ENCODE measurements around the gene SERPINB6.

Gene SERPINB6

GRCh38 chr6:2950713-2951112 is 20.7 kb downstream of the SERPINB6 start:
- Histone ChIP-seq H3K4me3 (ENCODE audit: low read length) (no peak overlapping the region), H3K4ac (ENCODE audit: low read depth, low read length) (no peak overlapping the region), H3K9ac (ENCODE audit: low read length) (no peak overlapping the region), H4K5ac (ENCODE audit: low read length) (no peak overlapping the region), H3K23ac (ENCODE audit: low read length) (no peak overlapping the region), H2BK120ac (ENCODE audit: low read depth, low read length) (no peak overlapping the region), H3K4me2 (ENCODE audit: low read length) (no peak overlapping the region), H3K56ac (ENCODE audit: low read length) (no peak overlapping the region), H2BK5ac (ENCODE audit: low read length) (no peak overlapping the region), H3K36me3 (ENCODE audit: control insufficient read depth, insufficient read depth, low read length) (peaks cover 1% of the 10 kb centered on the region), H2BK15ac (replicated peaks; ENCODE audit: low read depth) (no peak overlapping the region), H3K18ac (ENCODE audit: low read length) (no peak overlapping the region), H2AK5ac (ENCODE audit: low read length) (no peak overlapping the region), H3K27me3 (ENCODE audit: insufficient read depth, low read length, poor library complexity) (no peaks in the 10 kb centered on the region), H4K8ac (ENCODE audit: low read depth, low read length) (no peak overlapping the region), H3K27ac (ENCODE audit: low read depth, low read length) (no peak overlapping the region), H3K4me1 (ENCODE audit: control insufficient read depth, low read depth, low read length) (peaks cover 2% of the 10 kb centered on the region), H3K79me2 (ENCODE audit: control insufficient read depth, insufficient read depth, low read length) (no peaks in the 10 kb centered on the region), H3K79me1 (ENCODE audit: low read length) (no peaks in the 10 kb centered on the region)
- no peak for DNase-seq
- WGBS (ENCODE audit: extremely low coverage, insufficient coverage, low lambda C conversion rate), result no CpG with 5 or more reads among the region's 12 CpGs

- Histone ChIP-seq H3K9ac (ENCODE audit: low read length) (no peak overlapping the region), H4K8ac (ENCODE audit: low read depth, low read length) (no peak overlapping the region), H3K4ac (ENCODE audit: low read depth, low read length) (no peak overlapping the region), H3K18ac (ENCODE audit: low read length) (no peak overlapping the region), H3K4me2 (ENCODE audit: low read length) (no peak overlapping the region), H3K23ac (ENCODE audit: low read length) (no peak overlapping the region), H3K79me2 (ENCODE audit: control insufficient read depth, insufficient read depth, low read length) (no peaks in the 10 kb centered on the region), H2BK120ac (ENCODE audit: low read depth, low read length) (no peak overlapping the region), H2BK15ac (replicated peaks; ENCODE audit: low read depth) (no peak overlapping the region), H3K27me3 (ENCODE audit: insufficient read depth, low read length, poor library complexity) (no peaks in the 10 kb centered on the region), H2BK5ac (ENCODE audit: low read length) (no peak overlapping the region), H4K5ac (ENCODE audit: low read length) (no peak overlapping the region), H2AK5ac (ENCODE audit: low read length) (no peak overlapping the region), H3K79me1 (ENCODE audit: low read length) (no peaks in the 10 kb centered on the region), H3K4me3 (ENCODE audit: low read length) (no peak overlapping the region), H3K4me1 (ENCODE audit: control insufficient read depth, low read depth, low read length) (peaks cover 2% of the 10 kb centered on the region), H3K27ac (ENCODE audit: low read depth, low read length) (no peak overlapping the region), H3K56ac (ENCODE audit: low read length) (peak overlapping the region; percentile 57), H3K36me3 (ENCODE audit: control insufficient read depth, insufficient read depth, low read length) (peaks cover 1% of the 10 kb centered on the region)
- no peak for DNase-seq
- no CpG with 5 or more reads among the region's 6 CpGs for WGBS (ENCODE audit: extremely low coverage, insufficient coverage, low lambda C conversion rate)
These were observed 21.8 kb downstream of the SERPINB6 start for GRCh38 chr6:2949536-2950083.

GRCh38 chr6:2949121-2949520 is 22.2 kb downstream of the SERPINB6 start:
- no peak overlapping the region for H3K4me2 ChIP-seq (ENCODE audit: low read length)
- no peak overlapping the region for H3K4ac ChIP-seq (ENCODE audit: low read depth, low read length)
- no peak overlapping the region for H3K56ac ChIP-seq (ENCODE audit: low read length)
- no peak overlapping the region for H2AK5ac ChIP-seq (ENCODE audit: low read length)
- H3K79me2 ChIP-seq (ENCODE audit: control insufficient read depth, insufficient read depth, low read length), result no peaks in the 10 kb centered on the region
- WGBS (ENCODE audit: extremely low coverage, insufficient coverage, low lambda C conversion rate), result no CpG with 5 or more reads among the region's 12 CpGs
- no peak overlapping the region for H3K18ac ChIP-seq (ENCODE audit: low read length)
- H4K5ac ChIP-seq (ENCODE audit: low read length), result no peak overlapping the region
- no peak overlapping the region for H2BK15ac ChIP-seq (replicated peaks; ENCODE audit: low read depth)
- no peak overlapping the region for H2BK5ac ChIP-seq (ENCODE audit: low read length)
- no peak overlapping the region for H3K23ac ChIP-seq (ENCODE audit: low read length)
- no peaks in the 10 kb centered on the region for H3K79me1 ChIP-seq (ENCODE audit: low read length)
- DNase-seq, result no peak
- H3K4me1 ChIP-seq (ENCODE audit: control insufficient read depth, low read depth, low read length), result peaks cover 2% of the 10 kb centered on the region
- no peak overlapping the region for H4K8ac ChIP-seq (ENCODE audit: low read depth, low read length)
- H3K27ac ChIP-seq (ENCODE audit: low read depth, low read length), result no peak overlapping the region
- no peak overlapping the region for H2BK120ac ChIP-seq (ENCODE audit: low read depth, low read length)
- no peaks in the 10 kb centered on the region for H3K27me3 ChIP-seq (ENCODE audit: insufficient read depth, low read length, poor library complexity)
- H3K36me3 ChIP-seq (ENCODE audit: control insufficient read depth, insufficient read depth, low read length), result peaks cover 1% of the 10 kb centered on the region
- no peak overlapping the region for H3K9ac ChIP-seq (ENCODE audit: low read length)
- H3K4me3 ChIP-seq (ENCODE audit: low read length), result no peak overlapping the region

- H3K36me3 ChIP-seq (ENCODE audit: control insufficient read depth, insufficient read depth, low read length), result peaks cover 1% of the 10 kb centered on the region
- H3K79me2 ChIP-seq (ENCODE audit: control insufficient read depth, insufficient read depth, low read length), result no peaks in the 10 kb centered on the region
- no CpG with 5 or more reads among the region's 30 CpGs for WGBS (ENCODE audit: extremely low coverage, insufficient coverage, low lambda C conversion rate)
- H3K4me2 ChIP-seq (ENCODE audit: low read length), result no peak overlapping the region
- no peak overlapping the region for H4K5ac ChIP-seq (ENCODE audit: low read length)
- no peak overlapping the region for H3K9ac ChIP-seq (ENCODE audit: low read length)
- H3K23ac ChIP-seq (ENCODE audit: low read length), result no peak overlapping the region
- no peak overlapping the region for H2BK5ac ChIP-seq (ENCODE audit: low read length)
- no peak overlapping the region for H4K8ac ChIP-seq (ENCODE audit: low read depth, low read length)
- no peaks in the 10 kb centered on the region for H3K79me1 ChIP-seq (ENCODE audit: low read length)
- H3K56ac ChIP-seq (ENCODE audit: low read length), result no peak overlapping the region
- no peaks in the 10 kb centered on the region for H3K27me3 ChIP-seq (ENCODE audit: insufficient read depth, low read length, poor library complexity)
- no peak overlapping the region for H2BK120ac ChIP-seq (ENCODE audit: low read depth, low read length)
- H3K18ac ChIP-seq (ENCODE audit: low read length), result no peak overlapping the region
- DNase-seq, result no peak
- H3K4me3 ChIP-seq (ENCODE audit: low read length), result no peak overlapping the region
- no peak overlapping the region for H2AK5ac ChIP-seq (ENCODE audit: low read length)
- H3K27ac ChIP-seq (ENCODE audit: low read depth, low read length), result no peak overlapping the region
- H3K4ac ChIP-seq (ENCODE audit: low read depth, low read length), result no peak overlapping the region
- peaks cover 2% of the 10 kb centered on the region for H3K4me1 ChIP-seq (ENCODE audit: control insufficient read depth, low read depth, low read length)
- H2BK15ac ChIP-seq (replicated peaks; ENCODE audit: low read depth), result no peak overlapping the region
These were observed 22.9 kb downstream of the SERPINB6 start for GRCh38 chr6:2948228-2949025.

- no CpG with 5 or more reads among the region's 7 CpGs for WGBS (ENCODE audit: extremely low coverage, insufficient coverage, low lambda C conversion rate)
- H3K27me3 ChIP-seq (ENCODE audit: insufficient read depth, low read length, poor library complexity), result no peaks in the 10 kb centered on the region
- H3K79me2 ChIP-seq (ENCODE audit: control insufficient read depth, insufficient read depth, low read length), result no peaks in the 10 kb centered on the region
- no peak overlapping the region for H2AK5ac ChIP-seq (ENCODE audit: low read length)
- H4K5ac ChIP-seq (ENCODE audit: low read length), result no peak overlapping the region
- no peak overlapping the region for H2BK5ac ChIP-seq (ENCODE audit: low read length)
- no peak overlapping the region for H3K56ac ChIP-seq (ENCODE audit: low read length)
- peaks cover 1% of the 10 kb centered on the region for H3K36me3 ChIP-seq (ENCODE audit: control insufficient read depth, insufficient read depth, low read length)
- peaks cover 6% of the 10 kb centered on the region for H3K4me1 ChIP-seq (ENCODE audit: control insufficient read depth, low read depth, low read length)
- H3K23ac ChIP-seq (ENCODE audit: low read length), result no peak overlapping the region
- no peak overlapping the region for H2BK120ac ChIP-seq (ENCODE audit: low read depth, low read length)
- no peak overlapping the region for H4K8ac ChIP-seq (ENCODE audit: low read depth, low read length)
- DNase-seq, result no peak
- no peak overlapping the region for H3K4me3 ChIP-seq (ENCODE audit: low read length)
- H2BK15ac ChIP-seq (replicated peaks; ENCODE audit: low read depth), result no peak overlapping the region
- H3K27ac ChIP-seq (ENCODE audit: low read depth, low read length), result no peak overlapping the region
- no peaks in the 10 kb centered on the region for H3K79me1 ChIP-seq (ENCODE audit: low read length)
- no peak overlapping the region for H3K4me2 ChIP-seq (ENCODE audit: low read length)
- no peak overlapping the region for H3K4ac ChIP-seq (ENCODE audit: low read depth, low read length)
- no peak overlapping the region for H3K18ac ChIP-seq (ENCODE audit: low read length)
- no peak overlapping the region for H3K9ac ChIP-seq (ENCODE audit: low read length)
These were observed 23.9 kb downstream of the SERPINB6 start for GRCh38 chr6:2947445-2947844.

GRCh38 chr6:2945153-2945452 is 26.3 kb downstream of the SERPINB6 start:
- Histone ChIP-seq H3K27me3 (ENCODE audit: insufficient read depth, low read length, poor library complexity) (no peaks in the 10 kb centered on the region), H3K27ac (ENCODE audit: low read depth, low read length) (no peak overlapping the region), H3K4ac (ENCODE audit: low read depth, low read length) (no peak overlapping the region)

More at GRCh38 chr6:2945153-2945452, 26.3 kb downstream of the SERPINB6 start:
- Histone ChIP-seq H3K18ac (ENCODE audit: low read length) (no peak overlapping the region), H3K4me2 (ENCODE audit: low read length) (no peak overlapping the region), H2AK5ac (ENCODE audit: low read length) (no peak overlapping the region), H3K79me2 (ENCODE audit: control insufficient read depth, insufficient read depth, low read length) (no peaks in the 10 kb centered on the region), H2BK15ac (replicated peaks; ENCODE audit: low read depth) (no peak overlapping the region), H2BK5ac (ENCODE audit: low read length) (no peak overlapping the region), H3K4me3 (ENCODE audit: low read length) (no peak overlapping the region), H2BK120ac (ENCODE audit: low read depth, low read length) (no peak overlapping the region), H3K9ac (ENCODE audit: low read length) (no peak overlapping the region), H3K56ac (ENCODE audit: low read length) (no peak overlapping the region), H3K36me3 (ENCODE audit: control insufficient read depth, insufficient read depth, low read length) (peaks cover 1% of the 10 kb centered on the region), H3K79me1 (ENCODE audit: low read length) (no peaks in the 10 kb centered on the region), H4K8ac (ENCODE audit: low read depth, low read length) (no peak overlapping the region), H3K4me1 (ENCODE audit: control insufficient read depth, low read depth, low read length) (peaks cover 4% of the 10 kb centered on the region), H3K23ac (ENCODE audit: low read length) (no peak overlapping the region), H4K5ac (ENCODE audit: low read length) (no peak overlapping the region)
- no peak for DNase-seq
- no CpG with 5 or more reads among the region's 8 CpGs for WGBS (ENCODE audit: extremely low coverage, insufficient coverage, low lambda C conversion rate)
